ENCODE measurements around the gene CRKL.

Gene CRKL

DNA sequence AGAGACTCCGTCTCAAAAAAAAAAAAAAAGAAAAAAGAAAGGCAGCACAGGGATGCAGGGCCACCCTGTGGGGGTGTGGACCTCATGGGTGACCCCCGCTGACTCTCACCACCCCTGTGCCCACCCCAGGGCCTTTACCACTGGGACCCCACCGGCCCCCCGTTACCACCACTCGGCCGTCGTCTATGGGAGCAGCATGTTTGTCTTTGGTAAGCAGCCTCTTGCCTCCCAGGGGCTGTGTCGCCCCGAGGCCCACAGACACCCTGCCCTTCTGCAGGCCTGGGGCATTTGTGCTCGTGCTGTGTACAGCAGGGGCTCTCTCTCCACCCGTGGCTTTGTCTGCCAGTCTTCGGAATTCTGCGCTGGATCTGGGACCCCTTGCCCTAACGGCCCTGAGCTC, 70.2 kb downstream of the CRKL start:
- H3K4me1 ChIP-seq (ENCODE audit: control insufficient read depth, insufficient read depth, low read length): peaks cover 4% of the 10 kb centered on the region
- H3K9ac ChIP-seq (ENCODE audit: low read depth, low read length): no peak overlapping the region
- peaks cover 9% of the 10 kb centered on the region for H3K27me3 ChIP-seq (ENCODE audit: control insufficient read depth, insufficient read depth, low read length)
- H3K4me3 ChIP-seq (ENCODE audit: low read depth, low read length): no peak overlapping the region
- no peaks in the 10 kb centered on the region for H3K9me3 ChIP-seq (ENCODE audit: control insufficient read depth, insufficient read depth, low read length)
- peaks cover 11% of the 10 kb centered on the region for H3K36me3 ChIP-seq (ENCODE audit: control insufficient read depth, insufficient read depth, low read length)

DNA sequence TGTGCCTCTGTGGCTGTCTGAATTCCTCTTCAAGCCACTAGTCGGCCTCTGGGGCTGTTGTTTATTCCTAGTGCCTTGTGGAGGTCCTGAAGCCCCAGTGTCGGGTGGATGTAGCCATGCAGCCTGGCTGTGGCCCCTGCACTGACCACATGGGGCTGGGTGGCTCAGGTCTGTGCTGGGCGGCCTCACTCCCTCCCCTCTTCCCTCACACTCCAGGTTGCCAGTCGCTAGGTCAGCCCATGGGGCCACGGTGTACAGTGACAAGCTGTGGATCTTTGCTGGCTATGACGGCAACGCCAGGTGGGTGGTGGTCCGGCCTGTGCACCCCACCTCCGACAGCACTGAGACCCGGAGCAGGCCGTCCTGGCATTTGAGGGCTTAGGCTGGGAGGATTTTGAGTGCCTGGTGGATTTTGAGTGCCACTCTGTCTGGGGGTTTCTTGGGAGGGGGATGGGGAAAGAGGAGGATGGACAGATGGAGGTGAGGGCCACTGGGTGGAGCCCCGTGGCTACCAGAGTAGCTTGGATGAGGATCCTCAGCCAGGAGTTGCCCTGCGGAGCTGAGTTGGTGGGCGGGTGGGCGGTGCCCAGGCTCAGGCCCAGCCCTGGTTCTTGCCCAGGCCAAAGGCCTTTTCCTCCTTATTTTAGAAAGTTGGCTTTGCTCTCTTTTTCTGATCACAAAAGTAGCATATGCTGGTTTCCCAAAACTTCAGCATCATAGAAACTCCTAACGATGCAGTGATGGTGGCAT, 71.5 kb downstream of the CRKL start:
- Histone ChIP-seq H3K4me3 (ENCODE audit: low read depth, low read length) (no peak overlapping the region), H3K9me3 (ENCODE audit: control insufficient read depth, insufficient read depth, low read length) (no peaks in the 10 kb centered on the region), H3K27me3 (ENCODE audit: control insufficient read depth, insufficient read depth, low read length) (no peaks in the 10 kb centered on the region), H3K4me1 (ENCODE audit: control insufficient read depth, insufficient read depth, low read length) (no peaks in the 10 kb centered on the region), H3K9ac (ENCODE audit: low read depth, low read length) (no peak overlapping the region), H3K36me3 (ENCODE audit: control insufficient read depth, insufficient read depth, low read length) (peaks cover 15% of the 10 kb centered on the region)

DNA sequence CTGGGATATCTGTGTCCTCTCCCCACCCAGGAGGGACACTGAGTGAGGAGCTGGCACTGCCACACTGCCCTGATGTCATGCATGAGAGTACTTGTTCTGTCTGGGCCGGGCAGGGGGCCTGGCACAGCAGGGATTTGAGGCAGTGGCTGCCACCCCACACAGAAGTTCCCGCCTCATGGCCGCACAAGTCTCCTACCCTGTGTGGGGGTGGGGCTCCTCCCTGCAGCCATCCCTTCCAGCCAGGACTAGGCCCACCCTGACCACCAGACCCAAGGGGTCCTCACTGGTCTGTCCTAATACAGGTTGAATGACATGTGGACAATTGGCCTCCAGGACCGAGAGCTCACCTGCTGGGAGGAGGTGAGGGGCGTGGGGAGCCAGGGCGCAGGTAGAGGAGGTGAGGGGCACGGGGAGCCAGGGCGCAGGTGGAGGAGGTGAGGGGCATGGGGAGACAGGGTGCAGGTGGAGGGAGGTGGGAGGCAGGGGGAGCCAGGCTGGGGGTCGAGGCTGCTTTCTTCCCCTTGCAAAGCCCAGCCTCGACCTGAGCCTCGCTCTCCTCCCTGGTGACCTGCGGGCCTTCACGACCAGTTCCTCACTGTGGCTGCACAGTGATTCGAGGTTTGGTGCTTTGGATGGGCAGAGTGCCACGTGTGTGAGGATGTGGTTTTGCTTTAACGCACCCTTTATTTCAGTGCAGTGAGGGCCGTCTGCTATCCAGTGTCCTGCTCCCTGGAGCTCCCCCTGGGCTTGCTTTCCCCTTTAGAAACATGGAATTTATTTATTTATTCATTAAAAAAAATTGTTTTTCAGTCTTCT, 72.3 kb downstream of the CRKL start:
- Histone ChIP-seq H3K4me3 (ENCODE audit: low read depth, low read length) (no peak overlapping the region), H3K4me1 (ENCODE audit: control insufficient read depth, insufficient read depth, low read length) (no peaks in the 10 kb centered on the region), H3K9me3 (ENCODE audit: control insufficient read depth, insufficient read depth, low read length) (no peaks in the 10 kb centered on the region), H3K27me3 (ENCODE audit: control insufficient read depth, insufficient read depth, low read length) (no peaks in the 10 kb centered on the region), H3K9ac (ENCODE audit: low read depth, low read length) (no peak overlapping the region), H3K36me3 (ENCODE audit: control insufficient read depth, insufficient read depth, low read length) (peaks cover 15% of the 10 kb centered on the region)

DNA sequence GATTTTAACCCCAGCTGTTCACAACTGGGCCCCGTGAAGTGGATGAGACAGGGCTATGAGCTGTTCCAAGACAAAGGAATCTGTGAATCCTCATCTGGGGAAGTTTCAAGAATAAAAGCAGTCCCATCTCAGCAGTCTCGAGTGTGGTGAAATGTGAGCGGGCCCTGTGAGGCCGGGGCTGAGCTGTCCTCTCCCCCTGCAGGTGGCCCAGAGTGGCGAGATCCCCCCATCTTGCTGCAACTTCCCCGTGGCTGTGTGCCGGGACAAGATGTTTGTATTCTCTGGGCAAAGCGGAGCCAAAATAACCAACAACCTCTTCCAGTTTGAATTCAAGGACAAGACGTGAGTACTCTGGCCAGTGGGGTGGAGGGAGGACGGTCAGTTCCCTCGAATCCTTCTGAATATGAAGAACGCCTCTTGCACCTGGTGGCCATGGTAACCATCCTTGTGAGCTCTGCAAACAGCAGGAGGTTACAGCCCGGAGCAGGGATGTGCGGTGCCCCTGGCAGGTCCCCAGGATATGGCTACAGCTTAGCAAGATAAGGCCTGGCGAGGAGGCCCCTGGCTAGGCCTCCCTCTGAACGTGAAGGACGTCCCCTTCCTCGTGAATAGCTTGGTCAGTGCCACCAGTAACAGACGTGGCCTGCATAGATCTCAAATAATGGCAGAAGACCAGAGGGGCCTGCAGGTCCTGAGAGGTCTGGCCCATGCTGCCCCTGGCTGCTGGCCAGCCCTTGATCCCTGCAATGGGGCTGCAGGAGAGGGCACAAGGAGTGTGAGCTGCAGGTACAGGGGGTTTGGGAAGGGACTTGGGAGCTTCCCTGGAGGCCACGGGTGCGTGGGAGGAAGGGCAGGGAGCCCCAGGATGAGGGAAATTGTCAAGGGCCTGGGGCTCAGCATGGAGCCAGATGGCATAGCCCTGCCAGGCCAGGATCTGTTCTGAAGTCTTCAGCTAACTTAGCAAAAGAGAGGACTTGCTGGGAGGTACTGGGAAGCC, 73.3 kb downstream of the CRKL start:
- H3K9me3 ChIP-seq (ENCODE audit: control insufficient read depth, insufficient read depth, low read length): no peaks in the 10 kb centered on the region
- H3K4me3 ChIP-seq (ENCODE audit: low read depth, low read length): no peak overlapping the region
- no peaks in the 10 kb centered on the region for H3K4me1 ChIP-seq (ENCODE audit: control insufficient read depth, insufficient read depth, low read length)
- peaks cover 18% of the 10 kb centered on the region for H3K36me3 ChIP-seq (ENCODE audit: control insufficient read depth, insufficient read depth, low read length)
- H3K27me3 ChIP-seq (ENCODE audit: control insufficient read depth, insufficient read depth, low read length): no peaks in the 10 kb centered on the region
- H3K9ac ChIP-seq (ENCODE audit: low read depth, low read length): no peak overlapping the region

DNA sequence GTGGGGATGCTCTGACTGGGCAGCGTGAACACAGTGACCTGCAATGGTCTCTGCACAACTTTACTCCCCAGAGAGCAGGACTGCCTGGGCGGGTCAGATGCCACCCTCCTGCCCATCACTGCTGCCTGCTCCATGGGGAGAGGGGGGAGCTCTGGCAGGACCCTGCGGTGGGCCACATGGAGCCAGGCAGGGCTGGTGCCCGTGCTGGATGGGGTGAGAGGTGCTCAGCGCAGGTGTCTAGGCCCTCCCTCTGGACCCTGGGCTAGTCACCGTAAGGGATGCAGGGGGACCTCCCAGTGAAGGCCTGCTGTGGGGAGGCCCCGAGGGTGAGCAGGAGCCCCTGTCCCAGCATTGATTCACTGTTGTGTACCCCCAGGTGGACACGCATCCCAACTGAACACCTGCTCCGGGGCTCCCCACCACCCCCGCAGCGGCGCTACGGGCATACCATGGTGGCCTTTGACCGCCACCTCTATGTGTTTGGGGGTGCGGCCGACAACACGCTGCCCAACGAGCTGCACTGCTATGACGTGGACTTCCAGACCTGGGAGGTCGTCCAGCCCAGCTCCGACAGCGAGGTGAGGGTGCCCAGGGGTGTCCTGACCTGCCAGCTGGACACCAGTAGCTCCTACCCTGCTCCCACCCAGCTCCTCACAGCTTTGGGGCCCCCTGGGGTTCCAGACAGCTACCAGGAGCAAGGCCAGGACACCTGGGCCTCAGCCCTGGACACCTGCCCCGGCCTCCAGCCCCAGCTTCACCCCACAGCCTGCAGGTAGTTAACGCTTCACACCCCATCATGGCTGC, 74.2 kb downstream of the CRKL start:
- H3K9ac ChIP-seq (ENCODE audit: low read depth, low read length): no peak overlapping the region
- H3K9me3 ChIP-seq (ENCODE audit: control insufficient read depth, insufficient read depth, low read length): no peaks in the 10 kb centered on the region
- H3K4me3 ChIP-seq (ENCODE audit: low read depth, low read length): no peak overlapping the region
- H3K27me3 ChIP-seq (ENCODE audit: control insufficient read depth, insufficient read depth, low read length): no peaks in the 10 kb centered on the region
- no peaks in the 10 kb centered on the region for H3K4me1 ChIP-seq (ENCODE audit: control insufficient read depth, insufficient read depth, low read length)
- peaks cover 19% of the 10 kb centered on the region for H3K36me3 ChIP-seq (ENCODE audit: control insufficient read depth, insufficient read depth, low read length)

DNA sequence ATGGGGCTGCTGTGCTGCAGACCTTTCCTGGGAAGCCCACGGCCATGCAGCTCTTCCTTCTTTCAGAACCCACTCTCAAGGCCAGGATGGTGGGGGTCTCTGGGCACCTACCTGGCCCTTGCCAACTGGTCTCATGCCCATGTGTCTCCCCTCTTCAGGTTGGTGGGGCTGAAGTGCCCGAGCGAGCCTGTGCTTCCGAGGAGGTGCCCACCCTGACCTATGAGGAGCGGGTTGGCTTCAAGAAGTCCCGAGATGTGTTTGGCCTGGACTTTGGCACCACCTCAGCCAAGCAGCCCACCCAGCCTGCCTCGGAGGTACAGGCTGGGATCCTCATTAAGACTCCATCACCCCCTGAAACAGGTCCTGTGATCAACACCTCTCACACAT, 74.8 kb downstream of the CRKL start:
- H3K4me1 ChIP-seq (ENCODE audit: control insufficient read depth, insufficient read depth, low read length): no peaks in the 10 kb centered on the region
- peaks cover 19% of the 10 kb centered on the region for H3K36me3 ChIP-seq (ENCODE audit: control insufficient read depth, insufficient read depth, low read length)

DNA sequence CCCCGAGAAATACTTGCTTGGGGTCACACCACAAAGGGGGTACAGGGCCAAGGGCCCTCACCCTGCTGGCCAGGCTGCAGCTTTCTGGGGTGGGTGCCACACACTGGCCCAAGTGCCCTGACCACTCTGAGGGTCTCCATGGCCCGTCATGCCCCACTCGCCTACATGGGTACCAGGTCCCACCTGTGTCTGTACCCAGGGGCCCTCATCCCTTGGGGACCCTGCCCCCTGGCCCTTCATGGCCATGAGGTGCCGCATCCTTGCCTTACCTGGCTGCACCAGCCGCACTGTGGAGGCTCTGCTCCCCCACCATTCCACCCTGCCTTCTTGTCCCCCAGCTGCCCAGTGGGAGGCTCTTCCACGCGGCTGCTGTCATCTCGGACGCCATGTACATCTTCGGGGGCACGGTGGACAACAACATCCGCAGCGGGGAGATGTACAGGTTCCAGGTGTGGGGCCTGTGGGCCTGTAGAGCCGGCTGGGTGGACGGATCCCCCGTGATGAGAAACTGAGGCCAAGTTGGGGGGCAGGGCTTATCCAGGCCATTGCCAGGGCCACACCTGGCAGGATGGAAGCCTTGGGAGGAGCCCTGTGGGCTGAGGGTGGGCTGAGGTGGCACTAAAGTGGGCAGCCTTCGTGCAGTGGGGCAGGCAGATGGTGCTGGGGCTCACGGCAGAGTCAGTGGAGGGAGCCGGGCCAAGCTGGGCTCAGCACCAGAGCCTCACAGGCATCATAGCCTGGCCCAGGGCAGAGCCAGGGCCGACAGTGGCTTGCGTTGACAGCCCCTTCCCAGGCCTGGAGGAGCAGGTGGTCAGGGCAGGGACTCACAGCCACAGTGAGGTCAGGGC, 75.5 kb downstream of the CRKL start:
- Histone ChIP-seq H3K9me3 (ENCODE audit: control insufficient read depth, insufficient read depth, low read length) (no peaks in the 10 kb centered on the region), H3K36me3 (ENCODE audit: control insufficient read depth, insufficient read depth, low read length) (peaks cover 20% of the 10 kb centered on the region), H3K4me3 (ENCODE audit: low read depth, low read length) (no peak overlapping the region), H3K9ac (ENCODE audit: low read depth, low read length) (no peak overlapping the region), H3K4me1 (ENCODE audit: control insufficient read depth, insufficient read depth, low read length) (no peaks in the 10 kb centered on the region), H3K27me3 (ENCODE audit: control insufficient read depth, insufficient read depth, low read length) (no peaks in the 10 kb centered on the region)

More for the DNA sequence above, 74.8 kb downstream of the CRKL start:
- Histone ChIP-seq H3K9me3 (ENCODE audit: control insufficient read depth, insufficient read depth, low read length) (no peaks in the 10 kb centered on the region), H3K4me3 (ENCODE audit: low read depth, low read length) (no peak overlapping the region), H3K27me3 (ENCODE audit: control insufficient read depth, insufficient read depth, low read length) (no peaks in the 10 kb centered on the region), H3K9ac (ENCODE audit: low read depth, low read length) (no peak overlapping the region)

DNA sequence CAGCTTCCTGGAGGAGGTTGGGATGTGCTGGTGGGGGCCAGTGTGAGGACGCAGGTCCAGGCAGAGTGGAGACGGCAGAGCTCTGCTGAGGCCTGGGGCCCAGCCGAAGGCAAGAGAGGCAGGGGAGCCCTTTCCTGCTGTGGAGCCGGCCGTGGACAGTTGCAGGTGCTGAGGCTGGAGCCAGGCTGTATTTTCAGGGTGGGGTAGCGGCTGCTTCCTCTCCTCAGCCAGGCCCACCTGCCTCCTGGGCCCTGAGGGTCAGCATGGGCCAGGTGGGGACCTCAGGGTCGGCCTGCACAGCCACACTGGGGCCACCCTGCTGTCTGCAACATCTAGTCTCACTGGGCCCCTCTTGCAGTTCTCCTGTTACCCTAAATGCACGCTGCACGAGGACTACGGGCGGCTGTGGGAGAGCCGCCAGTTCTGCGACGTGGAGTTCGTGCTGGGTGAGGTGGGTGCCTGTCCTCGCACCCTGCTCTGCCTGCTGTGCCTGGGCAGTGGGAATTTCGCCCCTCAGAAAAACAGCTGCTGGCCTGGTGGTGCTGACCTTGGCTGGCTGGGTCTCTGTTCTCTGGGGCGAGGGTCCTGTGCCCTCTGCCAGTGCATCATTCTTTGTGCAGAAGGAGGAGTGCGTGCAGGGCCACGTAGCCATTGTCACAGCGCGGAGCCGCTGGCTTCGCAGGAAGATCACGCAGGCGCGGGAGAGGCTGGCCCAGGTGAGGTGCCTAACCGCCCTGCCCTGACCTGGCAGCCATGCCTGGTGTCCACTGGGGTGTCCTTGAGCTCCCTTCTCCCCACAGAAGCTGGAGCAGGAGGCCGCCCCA, 76.3 kb downstream of the CRKL start:
- peaks cover 23% of the 10 kb centered on the region for H3K36me3 ChIP-seq (ENCODE audit: control insufficient read depth, insufficient read depth, low read length)
- H3K27me3 ChIP-seq (ENCODE audit: control insufficient read depth, insufficient read depth, low read length): no peaks in the 10 kb centered on the region
- no peaks in the 10 kb centered on the region for H3K9me3 ChIP-seq (ENCODE audit: control insufficient read depth, insufficient read depth, low read length)
- H3K4me3 ChIP-seq (ENCODE audit: low read depth, low read length): no peak overlapping the region
- no peak overlapping the region for H3K9ac ChIP-seq (ENCODE audit: low read depth, low read length)
- no peaks in the 10 kb centered on the region for H3K4me1 ChIP-seq (ENCODE audit: control insufficient read depth, insufficient read depth, low read length)

DNA sequence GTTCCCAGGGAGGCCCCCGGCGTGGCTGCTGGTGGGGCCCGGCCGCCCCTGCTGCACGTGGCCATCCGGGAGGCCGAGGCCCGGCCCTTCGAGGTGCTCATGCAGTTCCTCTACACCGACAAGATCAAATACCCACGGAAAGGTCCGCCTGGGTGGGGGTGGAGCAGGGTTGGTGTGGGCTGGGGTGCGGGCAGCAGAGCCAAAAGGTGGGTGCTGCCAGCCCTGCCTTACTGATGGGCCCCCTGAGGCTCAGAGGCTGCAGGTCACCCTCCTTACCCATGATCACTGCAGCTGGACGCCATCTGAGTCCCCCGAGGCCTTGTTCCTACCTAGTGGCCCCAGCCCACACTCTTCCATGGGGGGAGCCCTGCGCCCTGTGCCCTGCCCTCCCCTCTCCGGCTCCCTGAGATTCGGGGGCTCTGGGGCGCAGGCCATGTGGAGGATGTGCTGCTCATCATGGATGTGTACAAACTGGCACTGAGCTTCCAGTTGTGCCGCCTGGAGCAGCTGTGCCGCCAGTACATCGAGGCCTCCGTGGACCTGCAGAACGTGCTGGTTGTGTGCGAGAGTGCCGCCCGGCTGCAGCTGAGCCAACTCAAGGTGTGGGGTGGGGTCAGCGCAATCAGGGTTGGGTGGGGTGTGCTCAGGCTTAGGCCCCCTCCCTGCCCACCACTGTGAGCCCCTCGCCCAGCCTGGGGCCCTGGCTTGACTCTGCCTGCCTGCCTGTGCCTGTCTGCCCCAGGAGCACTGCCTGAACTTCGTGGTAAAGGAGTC, 77.1 kb downstream of the CRKL start:
- no peaks in the 10 kb centered on the region for H3K4me1 ChIP-seq (ENCODE audit: control insufficient read depth, insufficient read depth, low read length)
- no peak overlapping the region for H3K4me3 ChIP-seq (ENCODE audit: low read depth, low read length)
- H3K9me3 ChIP-seq (ENCODE audit: control insufficient read depth, insufficient read depth, low read length): no peaks in the 10 kb centered on the region
- peaks cover 23% of the 10 kb centered on the region for H3K36me3 ChIP-seq (ENCODE audit: control insufficient read depth, insufficient read depth, low read length)
- H3K9ac ChIP-seq (ENCODE audit: low read depth, low read length): no peak overlapping the region
- no peaks in the 10 kb centered on the region for H3K27me3 ChIP-seq (ENCODE audit: control insufficient read depth, insufficient read depth, low read length)

All from iPS-15b (cell line).